M059J (cell line): ENCODE results near the gene FANCL. TPM values are rescaled to one million over a fixed set of nuclear protein-coding genes. Genes with fewer than 3 reads are reported as not detected.
"Not testable (repeated sequence)": the region's sequence is repeated elsewhere in the genome, so short reads cannot be mapped to it uniquely, and the experiment has no call there.

Source experiments
- DNase-seq: peaks from one replicate; pipeline ENCODE4 v3.0.0-alpha.2; 2012; ENCODE audit warnings: low read depth
- total RNA-seq: library from RNA; depleted of rRNA; stranded (reverse); fragments of >200 nt; shearing (Covaris generic); gene quantifications from 2 replicates; pipeline ENCODE4 v1.2.3, GENCODE V29; 2014; rRNA removed

Gene FANCL
- total RNA-seq, 1 experiment from 2014 or later, result 52.8 TPM

- not testable (repeated sequence) for DNase-seq
Measured at GRCh38 chr2:58145769-58146168, 95.4 kb downstream of the FANCL start.

GRCh38 chr2:58140508-58141072 is 100.5 kb downstream of the FANCL start:
- DNase-seq, result no peak

GRCh38 chr2:58138396-58139030 is 102.6 kb downstream of the FANCL start:
- DNase-seq, result no peak

- DNase-seq, result no peak
Measured at GRCh38 chr2:58137856-58138255, 103.3 kb downstream of the FANCL start.

- DNase-seq, result peak; percentile 49
Measured at GRCh38 chr2:58137221-58137620, 103.9 kb downstream of the FANCL start.

GRCh38 chr2:58135861-58136260 is 105.3 kb downstream of the FANCL start:
- no peak for DNase-seq

- DNase-seq, result no peak
Measured at GRCh38 chr2:58133395-58133794, 107.7 kb downstream of the FANCL start.

- DNase-seq, result no peak
Measured at GRCh38 chr2:58131191-58132011, 109.7 kb downstream of the FANCL start.

- DNase-seq, result no peak
Measured at GRCh38 chr2:58130238-58130637, 110.9 kb downstream of the FANCL start.

GRCh38 chr2:58127111-58127510 is 114.0 kb downstream of the FANCL start:
- no peak for DNase-seq

- DNase-seq, result no peak
Measured at GRCh38 chr2:58122540-58122939, 118.6 kb downstream of the FANCL start.

GRCh38 chr2:58122040-58122439 is 119.1 kb downstream of the FANCL start:
- DNase-seq, result no peak

GRCh38 chr2:58120626-58121229 is 120.4 kb downstream of the FANCL start:
- no peak for DNase-seq

- not testable (repeated sequence) for DNase-seq
Measured at GRCh38 chr2:58113563-58113962, 127.6 kb downstream of the FANCL start.

GRCh38 chr2:58110765-58111164 is 130.4 kb downstream of the FANCL start:
- no peak for DNase-seq

- DNase-seq, result no peak
Measured at GRCh38 chr2:58109481-58109880, 131.6 kb downstream of the FANCL start.

Other genes with a start within 250 kb of the FANCL start
- gene VRK2, start 194.5 kb downstream of the FANCL start, total RNA-seq, result 18.8 and 22.3 TPM in 2 replicates